Measurements from ENCODE around the gene DHPS. TPM values are rescaled to one million over a fixed set of nuclear protein-coding genes. Genes with fewer than 3 reads are reported as not detected.

DHPS gene
- total RNA-seq, 3 donors from 2014 or later (not counting 1 experiment from before 2014, with no cell fraction given): 143 to 193 (median 145) TPM

DNA sequence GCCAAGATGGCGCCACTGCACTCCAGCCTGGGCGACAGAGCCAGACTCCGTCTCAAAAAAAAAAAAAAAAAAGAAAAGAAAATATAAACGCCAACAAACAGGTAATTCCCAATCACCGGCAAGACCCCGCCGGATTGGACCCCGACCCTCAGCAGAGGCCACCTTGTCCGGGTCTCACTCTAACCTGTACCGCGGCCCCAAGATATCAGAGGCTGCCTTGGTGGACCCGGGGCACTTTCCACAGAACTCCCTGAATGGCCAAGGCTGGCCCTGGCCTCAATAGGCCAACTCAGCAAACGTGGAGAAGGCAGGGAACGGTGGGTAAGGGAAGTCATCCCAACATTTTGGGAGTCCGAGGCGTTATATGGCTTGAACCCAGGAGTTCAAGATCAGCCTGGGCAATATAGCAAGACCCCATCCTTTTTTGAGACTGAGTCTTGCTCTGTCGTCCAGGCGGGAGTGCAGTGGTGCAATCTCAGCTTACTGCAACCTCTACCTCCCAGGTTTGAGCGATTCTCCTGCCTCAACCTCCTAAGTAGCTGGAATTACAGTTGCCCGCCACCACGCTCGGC is 43.0 kb downstream of the DHPS start:
- Mint-ChIP-seq H3K27ac (no peak overlapping the region), H3K9me3 (no peaks in the 10 kb centered on the region), H3K4me1 (peaks cover 14% of the 10 kb centered on the region in 2 donors), H3K36me3 (no peaks in the 10 kb centered on the region), H3K27me3 (ENCODE audit: low read depth in 2 of 2) (no peaks in the 10 kb centered on the region), H3K4me3 (no peak overlapping the region)
- Histone ChIP-seq H3K4me3 (ENCODE audit: low read length) (no peak overlapping the region), H3K4me1 (ENCODE audit: control insufficient read depth, insufficient read depth, low read length) (peaks cover 11% of the 10 kb centered on the region), H3K27ac (ENCODE audit: low read length) (no peak overlapping the region), H3K27me3 (ENCODE audit: control insufficient read depth, insufficient read depth, low read length) (no peaks in the 10 kb centered on the region), H3K9me3 (ENCODE audit: control insufficient read depth, insufficient read depth, low read length) (no peaks in the 10 kb centered on the region), H3K36me3 (ENCODE audit: control insufficient read depth, insufficient read depth, low read length) (no peaks in the 10 kb centered on the region)
- ATAC-seq (no peak), DNase-seq (no peak)
- TF ChIP-seq, protein P1, sequence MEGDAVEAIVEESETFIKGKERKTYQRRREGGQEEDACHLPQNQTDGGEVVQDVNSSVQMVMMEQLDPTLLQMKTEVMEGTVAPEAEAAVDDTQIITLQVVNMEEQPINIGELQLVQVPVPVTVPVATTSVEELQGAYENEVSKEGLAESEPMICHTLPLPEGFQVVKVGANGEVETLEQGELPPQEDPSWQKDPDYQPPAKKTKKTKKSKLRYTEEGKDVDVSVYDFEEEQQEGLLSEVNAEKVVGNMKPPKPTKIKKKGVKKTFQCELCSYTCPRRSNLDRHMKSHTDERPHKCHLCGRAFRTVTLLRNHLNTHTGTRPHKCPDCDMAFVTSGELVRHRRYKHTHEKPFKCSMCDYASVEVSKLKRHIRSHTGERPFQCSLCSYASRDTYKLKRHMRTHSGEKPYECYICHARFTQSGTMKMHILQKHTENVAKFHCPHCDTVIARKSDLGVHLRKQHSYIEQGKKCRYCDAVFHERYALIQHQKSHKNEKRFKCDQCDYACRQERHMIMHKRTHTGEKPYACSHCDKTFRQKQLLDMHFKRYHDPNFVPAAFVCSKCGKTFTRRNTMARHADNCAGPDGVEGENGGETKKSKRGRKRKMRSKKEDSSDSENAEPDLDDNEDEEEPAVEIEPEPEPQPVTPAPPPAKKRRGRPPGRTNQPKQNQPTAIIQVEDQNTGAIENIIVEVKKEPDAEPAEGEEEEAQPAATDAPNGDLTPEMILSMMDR (IDR thresholded peaks at IDR 0.05): no peak
- intact Hi-C loops (cut with micrococcal nuclease): no loop called here
- 98% methylated on average over 22 of the region's 22 CpGs for WGBS (ENCODE audit: insufficient coverage)

DNA sequence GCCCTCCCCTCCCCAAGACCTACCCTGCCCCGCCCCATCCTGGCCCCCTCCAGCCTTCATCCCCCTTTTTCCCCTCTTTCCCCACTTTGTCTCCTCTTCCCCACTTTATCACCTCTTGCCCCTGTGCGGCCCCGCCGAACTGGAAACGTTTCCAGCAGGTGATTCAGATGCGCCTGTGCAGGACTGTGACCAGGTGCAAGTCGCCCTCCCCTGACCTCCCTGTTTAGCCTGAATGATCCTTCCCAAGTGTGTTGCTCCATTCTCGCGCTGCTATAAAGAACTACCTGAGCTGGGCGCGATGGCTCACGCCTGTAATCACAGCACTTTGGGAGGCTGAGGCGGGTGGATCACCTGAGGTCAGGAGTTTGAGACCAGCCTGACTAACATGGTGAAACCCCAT is 45.0 kb downstream of the DHPS start:
- no peaks in the 10 kb centered on the region for H3K27me3 Mint-ChIP-seq (ENCODE audit: low read depth in 2 of 2)

DNA sequence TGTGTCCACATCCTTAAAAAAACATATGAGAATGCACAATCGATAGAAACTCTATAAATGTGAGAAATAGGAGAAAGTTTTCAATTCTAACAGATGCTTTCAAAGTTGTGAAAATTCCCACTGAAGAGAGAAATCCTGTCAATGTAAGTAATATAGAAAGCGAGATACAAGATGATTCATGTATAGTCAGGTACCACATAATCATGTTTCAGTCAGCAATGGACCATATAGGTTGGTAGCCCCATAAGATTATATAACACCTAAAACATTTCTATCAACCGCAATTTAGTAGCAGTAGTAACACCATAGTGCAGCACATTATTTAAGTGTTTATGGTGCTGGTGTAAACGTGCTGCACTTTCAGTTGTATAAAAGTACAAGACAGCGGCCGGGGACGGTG is 52.5 kb downstream of the DHPS start:
- Mint-ChIP-seq H3K36me3 (peaks cover 16% of the 10 kb centered on the region), H3K9me3 (peaks cover 0 to 9% of the 10 kb centered on the region in 2 donors), H3K4me3 (no peak overlapping the region), H3K27me3 (ENCODE audit: low read depth in 2 of 2) (no peaks in the 10 kb centered on the region), H3K4me1 (peaks cover 0 to 16% of the 10 kb centered on the region in 2 donors), H3K27ac (peak overlapping the region in 1 of 2 donors; percentile 16)
- ATAC-seq (no peak), DNase-seq (no peak)
- Histone ChIP-seq H3K36me3 (ENCODE audit: control insufficient read depth, insufficient read depth, low read length) (peaks cover 43% of the 10 kb centered on the region), H3K4me3 (ENCODE audit: low read length) (no peak overlapping the region), H3K27me3 (ENCODE audit: control insufficient read depth, insufficient read depth, low read length) (no peaks in the 10 kb centered on the region), H3K9me3 (ENCODE audit: control insufficient read depth, insufficient read depth, low read length) (peaks cover 10% of the 10 kb centered on the region), H3K4me1 (ENCODE audit: control insufficient read depth, insufficient read depth, low read length) (no peaks in the 10 kb centered on the region), H3K27ac (ENCODE audit: low read length) (no peak overlapping the region)
- intact Hi-C loops (cut with micrococcal nuclease): no loop called here
- TF ChIP-seq, protein P1 (IDR thresholded peaks at IDR 0.05): no peak
- 97% methylated on average over 5 of the region's 7 CpGs for WGBS (ENCODE audit: insufficient coverage)

More for the DNA sequence above, 45.0 kb downstream of the DHPS start:
- H3K27ac Mint-ChIP-seq: no peak overlapping the region
- 98% methylated on average over 12 of the region's 13 CpGs for WGBS (ENCODE audit: insufficient coverage)
- H3K27ac ChIP-seq (ENCODE audit: low read length): no peak overlapping the region
- TF ChIP-seq, protein P1 (IDR thresholded peaks at IDR 0.05): no peak
- no peaks in the 10 kb centered on the region for H3K9me3 ChIP-seq (ENCODE audit: control insufficient read depth, insufficient read depth, low read length)
- H3K36me3 ChIP-seq (ENCODE audit: control insufficient read depth, insufficient read depth, low read length): no peaks in the 10 kb centered on the region
- peaks cover 14% of the 10 kb centered on the region in 2 donors for H3K4me1 Mint-ChIP-seq
- H3K36me3 Mint-ChIP-seq: no peaks in the 10 kb centered on the region
- H3K27me3 ChIP-seq (ENCODE audit: control insufficient read depth, insufficient read depth, low read length): no peaks in the 10 kb centered on the region
- no peak overlapping the region for H3K4me3 Mint-ChIP-seq
- no peak for DNase-seq
- peaks cover 11% of the 10 kb centered on the region for H3K4me1 ChIP-seq (ENCODE audit: control insufficient read depth, insufficient read depth, low read length)
- H3K9me3 Mint-ChIP-seq: no peaks in the 10 kb centered on the region
- ATAC-seq: no peak
- intact Hi-C loops (cut with micrococcal nuclease): no loop called here
- no peak overlapping the region for H3K4me3 ChIP-seq (ENCODE audit: low read length)

Measured in natural killer cell (primary cell).